Activated CD8-positive, alpha-beta memory T cell treated with anti-CD3 and anti-CD28 coated beads for 36 hours (primary cell): ENCODE measurements around the gene IMPACT. TPM values are rescaled to one million over a fixed set of nuclear protein-coding genes. Genes with fewer than 3 reads are reported as not detected.

Experiments
- CTCF ChIA-PET: fragments of 350-600 bp; sonication (Branson Sonifier 250); formaldehyde crosslinking; loops from one replicate; lab custom pipeline; 2021; ENCODE audit warnings: antibody characterized with exemption; lab: Charles Lee
- POLR2A ChIA-PET: fragments of 350-600 bp; sonication (Branson Sonifier 250); formaldehyde crosslinking; loops from one replicate; lab custom pipeline; 2021; ENCODE audit warnings: antibody characterized with exemption; lab: Charles Lee
- total RNA-seq, 2 experiments: library from RNA; stranded (reverse); gene quantifications; one replicate each; pipeline ENCODE4 v1.2.3, GENCODE V29; 2021

Gene IMPACT
- total RNA-seq, 2 experiments from 2014 or later: 14.5 TPM

DNA sequence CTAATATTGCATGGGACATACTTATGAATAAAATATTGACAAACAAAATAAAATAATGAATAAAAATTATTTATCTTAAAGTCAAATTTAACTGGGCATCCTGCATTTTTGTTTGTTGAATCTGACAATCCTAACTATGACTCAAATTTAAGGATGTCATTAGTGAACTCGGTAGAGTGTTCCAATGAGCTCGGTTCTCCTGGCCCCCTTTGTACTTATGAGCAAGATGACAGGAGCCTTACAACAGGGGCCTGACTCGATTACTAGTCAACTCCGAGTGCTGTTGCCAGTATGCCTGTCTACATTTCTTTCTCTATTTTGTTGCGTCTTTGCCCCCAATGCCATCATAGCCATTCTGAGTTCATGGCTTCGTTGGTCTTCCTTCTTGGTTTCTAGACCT, 74.3 kb downstream of the IMPACT start:
- POLR2A ChIA-PET: no interaction called here
- CTCF ChIA-PET: no interaction called here

DNA sequence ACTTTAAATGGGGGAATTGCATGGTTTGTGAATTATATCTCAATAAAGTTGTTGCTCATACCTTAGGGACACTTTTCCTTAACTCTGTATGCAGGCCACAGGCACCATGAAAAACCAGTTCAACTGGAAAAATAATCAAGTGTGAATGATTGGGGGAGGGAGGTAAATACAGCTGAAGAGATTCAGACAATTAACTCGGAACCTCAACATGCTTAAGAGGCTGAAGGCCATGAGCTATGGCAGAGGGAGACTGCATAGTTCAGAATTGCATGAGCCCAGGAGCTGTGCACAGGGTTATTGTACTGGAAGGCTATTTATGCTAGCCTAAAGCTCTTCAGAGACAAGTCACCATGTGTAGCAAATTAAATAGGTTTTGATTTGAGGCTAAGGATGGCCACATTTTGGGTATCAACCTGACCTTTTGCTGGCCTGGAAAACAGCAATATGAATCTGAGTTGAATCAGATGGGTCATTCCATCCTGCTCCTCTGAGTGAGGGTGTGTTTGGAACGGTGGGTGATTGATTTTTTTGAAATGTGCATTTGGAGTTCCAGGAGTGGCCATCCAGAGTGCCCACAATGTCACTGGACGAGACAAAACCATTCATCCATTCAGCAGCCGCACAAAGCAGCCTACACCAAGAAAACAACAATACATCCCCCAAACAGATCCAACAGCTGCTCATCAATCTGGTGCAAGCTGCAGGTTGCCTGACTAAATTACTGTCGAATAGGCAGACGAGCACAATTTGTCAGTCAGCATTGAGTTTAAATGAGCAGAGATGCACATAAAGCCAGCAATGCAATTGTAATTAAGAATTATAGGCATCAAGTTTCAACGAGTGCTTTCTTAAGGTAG, 76.4 kb downstream of the IMPACT start:
- ChIA-PET POLR2A (no interaction called here), CTCF (interaction anchor here (1.6 kb wide), 1 partner anchor 14 kb away, joined by 4 read pairs; no protein-coding TSS in a partner anchor)

Other genes starting within 250 kb of the IMPACT start
- under 1 TPM; 0.52 to 0.89 TPM for gene OSBPL1A, start 28.8 kb upstream of the IMPACT start, total RNA-seq
- gene HRH4, start 34.0 kb downstream of the IMPACT start, total RNA-seq: not detected